ENCODE results near the gene DYRK2.

Gene DYRK2

GRCh38 chr12:67692966-67693365, 44.4 kb downstream of the DYRK2 start:
- TF ChIP-seq CTCF (IDR thresholded peaks at IDR 0.05; ENCODE audit: low read depth, low read length): no peak
- no peak overlapping the region for H3K4me3 ChIP-seq (ENCODE audit: low read depth, low read length)

GRCh38 chr12:67693894-67694293, 45.3 kb downstream of the DYRK2 start:
- TF ChIP-seq CTCF (IDR thresholded peaks at IDR 0.05; ENCODE audit: low read depth, low read length): no peak
- no peak overlapping the region for H3K4me3 ChIP-seq (ENCODE audit: low read depth, low read length)

DNA sequence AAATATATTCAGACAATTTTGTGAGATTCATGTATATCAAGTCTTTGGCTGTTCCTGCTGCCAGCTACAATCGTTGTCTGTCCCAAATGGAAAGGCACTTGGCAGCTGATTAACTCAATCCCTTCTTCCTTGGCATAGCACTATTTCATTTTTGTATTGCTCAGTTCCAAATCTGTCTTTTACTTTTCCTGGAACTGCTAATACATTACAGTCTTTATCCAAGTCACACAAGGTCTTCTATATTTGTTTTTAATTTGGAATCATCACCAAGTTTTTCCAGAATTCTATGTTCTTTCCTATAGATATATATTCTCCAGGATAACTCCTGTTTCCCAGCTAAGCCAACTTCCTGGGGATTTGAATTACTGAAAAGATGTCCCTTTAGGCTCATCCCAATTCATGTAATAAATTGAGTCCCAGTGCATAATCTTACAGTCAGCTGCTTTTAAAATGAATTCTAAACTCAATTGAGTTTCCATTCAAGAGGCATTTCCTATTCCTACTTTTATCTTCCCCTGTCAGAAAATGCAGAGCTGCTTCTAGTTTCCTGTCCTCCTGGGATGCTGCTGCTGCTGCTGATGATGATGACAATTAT, 45.9 kb downstream of the DYRK2 start:
- no peak for TF ChIP-seq CTCF (IDR thresholded peaks at IDR 0.05; ENCODE audit: low read depth, low read length)
- no peak overlapping the region for H3K4me3 ChIP-seq (ENCODE audit: low read depth, low read length)

GRCh38 chr12:67695974-67696373, 47.4 kb downstream of the DYRK2 start:
- no peak overlapping the region for H3K4me3 ChIP-seq (ENCODE audit: low read depth, low read length)
- TF ChIP-seq CTCF (IDR thresholded peaks at IDR 0.05; ENCODE audit: low read depth, low read length): no peak

- TF ChIP-seq CTCF (IDR thresholded peaks at IDR 0.05; ENCODE audit: low read depth, low read length): no peak
- no peak overlapping the region for H3K4me3 ChIP-seq (ENCODE audit: low read depth, low read length)
Observed at GRCh38 chr12:67697443-67697842, 48.9 kb downstream of the DYRK2 start.

DNA sequence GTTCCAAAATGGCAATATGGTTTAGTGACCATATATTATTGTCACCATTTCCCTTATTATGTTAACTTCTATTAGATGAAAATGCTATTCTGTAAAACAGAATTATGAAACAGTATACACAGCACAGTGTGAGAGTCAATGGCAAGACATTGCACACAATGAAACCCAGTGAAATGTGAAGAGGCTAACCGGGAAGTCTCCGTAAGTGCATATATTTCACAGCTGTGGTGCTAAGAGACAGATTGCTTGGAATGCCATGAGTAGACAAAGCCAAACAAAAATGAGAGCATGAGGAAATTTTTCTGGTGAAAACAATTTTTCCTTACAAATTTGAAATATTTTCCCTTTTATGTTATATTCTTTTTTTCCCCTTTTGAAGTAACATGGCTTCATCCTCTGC, 49.4 kb downstream of the DYRK2 start:
- TF ChIP-seq CTCF (IDR thresholded peaks at IDR 0.05; ENCODE audit: low read depth, low read length): no peak
- no peak overlapping the region for H3K4me3 ChIP-seq (ENCODE audit: low read depth, low read length)

GRCh38 chr12:67698672-67699581, 50.4 kb downstream of the DYRK2 start:
- no peak for TF ChIP-seq CTCF (IDR thresholded peaks at IDR 0.05; ENCODE audit: low read depth, low read length)
- peak overlapping the region; percentile 48 for H3K4me3 ChIP-seq (ENCODE audit: low read depth, low read length)

Measured in WI38 (cell line).